GM21529 (cell line): ENCODE data around the gene MYO1E.
"Not testable (repeated sequence)": the region's sequence is repeated elsewhere in the genome, so short reads cannot be mapped to it uniquely, and the experiment has no call there.

Experiments
- ATAC-seq: cut with Tn5 transposase; IDR thresholded peaks from one replicate; pipeline ENCODE4 v1.9.1; 2021; ENCODE audit not compliant: unreplicated experiment

MYO1E gene

DNA sequence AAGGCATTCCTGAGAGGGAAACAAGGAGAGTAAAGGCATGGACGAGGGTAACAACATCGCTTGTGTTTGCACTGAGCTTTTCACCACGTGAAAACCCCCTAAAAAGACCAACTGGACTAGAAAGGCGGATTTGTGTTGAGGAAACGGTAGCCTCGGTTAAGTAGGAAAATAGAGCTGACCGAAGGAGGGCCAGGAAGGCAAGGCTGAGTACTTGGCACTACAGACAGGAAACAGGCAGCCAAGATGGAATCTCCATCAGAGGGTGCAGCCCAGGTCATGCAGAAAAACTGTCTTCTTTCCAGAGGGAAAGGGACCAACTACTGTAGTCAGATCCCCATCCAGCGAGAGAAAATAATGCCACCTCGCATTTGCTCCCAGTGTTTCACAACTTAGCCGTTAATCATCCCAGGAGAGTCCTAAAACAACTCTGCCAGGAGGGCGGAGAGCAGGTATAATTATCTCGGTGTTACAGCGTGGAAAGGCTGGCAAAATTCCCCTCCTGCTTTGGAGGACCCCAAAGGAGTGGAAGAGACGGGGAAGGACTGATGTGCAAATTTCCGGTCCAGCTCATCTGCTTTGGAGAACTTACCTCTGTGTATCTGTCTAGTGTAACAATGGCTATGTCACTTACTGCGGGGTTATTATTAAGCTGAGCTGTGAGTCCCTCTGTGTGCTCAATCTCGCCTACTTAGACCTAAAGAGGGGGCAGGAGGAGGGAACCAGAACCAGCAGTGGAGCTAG is 77.2 kb downstream of the MYO1E start:
- ATAC-seq, result no peak

DNA sequence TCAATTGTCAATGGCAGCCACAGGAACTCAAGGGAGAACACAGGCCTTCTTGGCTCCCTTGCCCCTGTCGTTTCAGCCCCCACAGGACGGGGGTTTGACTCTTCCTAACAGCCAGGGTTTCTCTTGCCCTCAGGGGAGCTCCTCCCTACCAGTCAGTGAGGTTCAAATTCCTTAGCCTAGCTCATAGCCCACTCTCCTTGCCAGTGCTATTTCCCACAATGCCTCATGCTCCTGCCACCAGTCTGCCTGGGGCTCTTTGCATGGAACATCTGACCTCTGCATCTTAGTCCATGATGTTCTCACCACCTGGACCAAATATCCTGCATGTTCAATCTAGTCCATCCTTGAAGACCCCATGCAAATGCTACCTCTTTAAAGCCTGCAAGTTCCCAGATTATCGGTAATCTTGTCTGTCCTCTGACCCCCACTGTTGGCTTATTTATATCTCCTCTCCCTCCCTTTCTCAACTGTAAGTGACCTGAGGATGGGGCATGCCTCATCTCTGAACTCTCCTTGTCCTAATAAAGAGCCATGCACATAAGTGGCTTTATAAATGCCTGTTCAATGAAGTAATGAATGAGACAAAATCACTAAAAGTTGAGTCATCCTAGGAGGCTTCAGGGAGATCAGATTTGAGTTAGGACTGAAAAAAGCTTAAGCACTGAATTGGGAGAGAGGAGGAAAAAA is 78.0 kb downstream of the MYO1E start:
- no peak for ATAC-seq

DNA sequence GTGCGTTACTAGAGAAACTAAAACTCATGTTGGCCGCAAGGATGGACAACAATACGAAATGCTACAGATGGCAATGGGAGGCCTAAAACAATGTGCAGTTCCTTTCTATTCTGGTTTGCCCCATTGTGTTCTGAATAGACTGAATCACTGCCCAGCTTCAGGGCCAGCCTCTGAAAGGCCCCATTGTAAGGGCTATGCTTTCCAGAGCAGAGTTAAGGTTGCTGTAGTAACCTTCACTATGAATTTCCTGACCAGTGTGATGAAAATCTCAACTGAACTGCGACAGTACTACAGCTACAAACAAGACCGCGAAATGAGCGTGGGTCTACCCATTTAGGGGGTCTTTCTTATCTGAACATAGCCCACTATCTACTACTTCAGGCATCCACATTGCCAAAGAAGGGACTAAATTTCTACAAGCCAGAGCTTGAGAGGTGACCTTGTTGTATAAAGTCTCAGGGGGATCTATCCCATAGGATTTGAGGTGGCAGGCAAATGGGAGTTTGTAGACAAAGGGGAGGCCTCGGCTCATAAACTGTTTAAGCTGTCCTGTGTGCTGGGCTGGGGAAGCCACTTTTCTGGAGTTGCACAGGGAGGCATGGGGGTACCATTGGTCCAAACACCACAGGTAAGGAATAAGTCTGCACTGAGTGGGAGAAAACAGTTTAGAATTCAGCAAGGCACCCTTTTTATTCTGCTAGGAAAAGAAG is 80.1 kb downstream of the MYO1E start:
- ATAC-seq, result no peak

DNA sequence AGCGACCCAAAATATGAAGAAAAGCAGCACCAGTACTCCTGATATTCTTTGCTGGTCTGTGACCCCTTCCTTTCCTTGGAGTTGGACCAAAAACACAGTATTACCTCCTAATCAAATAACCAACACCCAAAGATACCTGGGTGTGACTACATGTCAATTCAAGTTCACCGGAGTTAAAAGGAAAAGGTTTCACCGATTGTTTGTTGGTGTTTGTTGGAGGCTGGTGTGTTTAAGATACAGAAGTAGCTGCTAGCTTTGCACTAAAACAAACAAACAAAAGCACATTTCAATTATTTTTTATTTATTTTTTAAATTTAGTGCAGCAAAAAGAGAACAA is 81.5 kb downstream of the MYO1E start:
- no peak for ATAC-seq

DNA sequence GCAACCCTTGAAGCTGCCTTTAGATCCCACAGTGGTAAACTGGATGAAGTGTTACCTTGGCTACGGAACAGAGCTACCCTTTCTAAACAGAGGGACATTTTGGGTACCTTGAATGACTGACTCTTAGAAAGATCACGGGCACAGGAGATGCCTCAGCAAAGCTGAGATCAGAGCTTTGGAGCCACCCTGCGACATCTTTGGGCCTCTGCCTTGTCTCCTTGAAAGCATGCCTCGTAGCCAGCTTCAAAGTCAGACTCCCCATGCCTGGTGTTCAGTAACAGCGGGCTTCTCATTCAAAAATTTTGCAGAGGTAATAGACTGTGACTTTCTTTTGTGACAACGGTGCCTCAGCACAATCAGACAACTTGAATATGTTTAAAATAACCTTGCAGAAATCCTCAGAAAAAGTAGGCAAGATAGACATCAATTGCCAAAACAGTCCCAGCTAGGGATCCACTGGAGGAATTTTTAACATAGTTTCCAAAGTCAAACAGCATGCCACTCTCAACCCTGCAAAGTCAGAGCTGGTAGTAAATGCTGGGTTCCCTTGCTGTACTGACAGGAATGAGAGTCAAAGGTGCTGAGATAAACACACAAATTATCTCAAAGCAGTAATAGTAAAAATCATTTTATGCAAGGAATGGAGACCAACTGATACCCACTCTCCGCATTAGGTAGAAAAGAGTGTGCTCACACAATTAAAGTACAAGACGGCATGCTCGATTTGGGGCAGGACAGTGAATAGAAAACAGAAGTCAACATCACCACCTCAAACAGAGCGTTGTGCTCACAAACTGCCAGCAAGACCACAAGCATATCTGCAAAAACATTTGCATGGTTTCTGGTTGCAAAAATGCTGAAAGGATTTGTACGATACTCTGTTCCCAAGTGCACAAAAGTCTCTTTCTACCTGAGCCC is 82.1 kb downstream of the MYO1E start:
- peak; percentile 46 for ATAC-seq

DNA sequence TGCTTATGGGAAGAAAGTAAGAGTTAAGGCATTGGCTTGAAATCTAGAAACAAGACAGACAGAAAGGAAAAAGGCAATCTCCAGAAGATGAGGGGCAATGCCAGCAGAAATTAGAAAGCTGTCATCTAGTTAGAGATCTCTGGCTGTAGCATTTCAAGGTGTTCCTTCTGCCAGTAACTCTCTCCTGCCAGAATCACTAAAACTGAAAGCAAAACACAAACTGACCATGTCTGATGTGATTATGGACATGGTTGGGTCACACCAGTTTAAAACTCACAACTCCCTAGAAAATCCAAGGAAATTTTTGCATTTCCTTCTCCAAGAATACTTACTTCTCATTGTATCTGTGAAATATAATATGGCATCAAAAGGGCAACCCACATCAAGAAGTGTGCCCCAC is 83.1 kb downstream of the MYO1E start:
- no peak for ATAC-seq

DNA sequence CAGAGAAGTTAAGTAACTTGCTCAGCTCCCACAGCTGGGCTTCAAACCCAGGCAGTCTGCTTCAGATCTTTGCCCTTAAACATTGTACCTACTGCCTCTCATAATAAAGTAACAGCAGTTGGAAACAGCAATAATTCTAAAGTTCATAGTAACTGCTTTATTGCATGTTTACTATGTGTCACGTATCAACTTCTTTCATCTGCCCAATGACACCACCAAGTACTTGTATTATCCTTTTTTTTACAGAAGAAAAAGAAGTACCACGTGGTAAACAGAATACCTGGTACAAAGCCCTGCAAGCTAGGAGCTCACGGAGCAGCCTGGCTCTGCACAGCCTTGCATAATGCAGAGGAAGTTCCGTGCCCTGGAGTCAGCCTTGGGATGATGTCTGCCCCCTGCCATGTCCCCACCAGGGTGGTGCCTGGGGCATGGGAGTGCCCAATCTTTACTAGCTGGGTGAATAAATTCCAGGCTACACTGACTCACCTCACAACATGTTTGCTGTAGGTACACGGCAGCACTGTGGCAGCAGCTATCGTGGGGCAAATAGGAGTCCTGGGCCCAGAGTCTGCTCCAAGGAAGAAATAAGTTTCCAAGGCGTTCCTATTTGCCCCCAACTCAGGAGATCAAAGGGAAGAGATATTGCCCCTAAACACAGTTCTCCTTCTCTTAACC is 88.8 kb downstream of the MYO1E start:
- ATAC-seq, result no peak

DNA sequence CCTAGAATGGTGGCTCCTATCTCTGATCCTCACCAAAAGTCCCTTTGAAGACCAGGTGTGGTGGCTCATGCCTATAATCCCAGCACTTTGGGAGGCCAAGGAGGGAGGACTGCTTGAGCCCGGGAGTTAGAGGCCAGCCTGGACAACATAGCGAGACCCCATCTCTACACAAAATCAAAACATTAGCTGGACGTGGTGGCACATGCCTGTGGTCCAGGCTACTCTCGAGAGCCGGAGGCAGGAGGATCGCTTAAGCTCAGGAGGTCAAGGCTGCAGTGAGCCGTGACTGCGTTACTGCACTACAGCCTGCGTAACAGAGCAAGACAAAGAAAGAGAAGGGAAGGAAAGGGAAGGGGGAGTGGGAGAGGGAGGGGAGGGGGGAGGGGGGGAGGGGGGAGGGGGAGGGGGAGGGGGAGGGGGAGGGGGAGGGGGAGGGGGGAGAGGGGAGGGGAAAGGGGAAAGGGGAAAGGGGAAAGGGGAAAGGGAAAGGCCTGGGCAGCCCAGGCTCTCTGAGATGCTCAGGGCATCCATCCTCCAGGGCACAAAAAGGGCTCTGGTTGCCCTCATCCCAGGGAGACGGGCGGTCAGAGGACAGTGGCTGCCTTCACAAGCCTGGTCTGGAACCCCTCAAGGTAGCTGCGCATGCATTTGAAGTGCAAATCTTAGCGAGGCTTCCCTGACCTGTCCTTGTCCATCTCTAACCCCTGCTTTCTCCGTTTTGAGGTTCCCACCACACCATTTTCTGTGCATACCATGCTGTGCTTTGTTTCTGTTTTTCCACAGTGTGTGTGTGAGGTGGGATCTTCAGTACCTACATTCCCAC is 89.9 kb downstream of the MYO1E start:
- no peak for ATAC-seq

DNA sequence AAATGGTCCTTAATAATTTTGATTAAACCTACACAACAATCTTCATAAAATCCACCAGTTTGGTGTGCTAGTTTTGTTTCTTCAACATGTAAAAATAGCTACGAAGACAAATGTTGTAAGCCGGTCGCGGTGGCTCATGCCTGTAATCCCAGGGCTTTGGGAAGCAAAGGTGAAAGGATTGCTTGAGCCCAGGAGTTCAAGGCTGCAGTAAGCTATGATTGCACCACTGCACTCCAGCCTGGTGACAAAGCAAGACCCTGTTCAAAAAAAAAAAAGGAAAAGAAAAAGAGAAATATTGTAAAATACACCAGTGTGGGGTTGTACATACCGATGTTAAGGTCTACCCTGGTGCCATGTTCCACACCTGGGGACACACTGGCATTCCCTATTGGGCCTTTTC is 91.0 kb downstream of the MYO1E start:
- ATAC-seq, result no peak

DNA sequence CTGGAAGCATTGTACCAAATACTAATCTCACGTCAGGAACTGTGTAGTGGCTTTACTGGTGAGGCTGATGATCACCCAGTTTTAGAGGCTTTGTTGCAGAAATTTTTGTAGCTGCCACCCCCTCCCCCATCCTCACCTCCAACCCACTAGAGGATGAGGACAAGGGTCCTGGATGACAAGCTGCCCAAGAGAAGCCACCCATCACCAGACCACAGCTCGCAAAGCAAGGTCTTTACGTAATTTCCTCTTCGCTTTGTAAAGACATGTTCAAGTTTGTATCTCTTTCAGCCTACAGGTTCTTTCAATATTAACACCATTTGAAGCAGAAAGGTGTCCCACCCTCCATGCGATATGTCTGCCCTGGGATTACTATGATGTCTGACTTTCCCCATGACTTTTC is 91.8 kb downstream of the MYO1E start:
- no peak for ATAC-seq

DNA sequence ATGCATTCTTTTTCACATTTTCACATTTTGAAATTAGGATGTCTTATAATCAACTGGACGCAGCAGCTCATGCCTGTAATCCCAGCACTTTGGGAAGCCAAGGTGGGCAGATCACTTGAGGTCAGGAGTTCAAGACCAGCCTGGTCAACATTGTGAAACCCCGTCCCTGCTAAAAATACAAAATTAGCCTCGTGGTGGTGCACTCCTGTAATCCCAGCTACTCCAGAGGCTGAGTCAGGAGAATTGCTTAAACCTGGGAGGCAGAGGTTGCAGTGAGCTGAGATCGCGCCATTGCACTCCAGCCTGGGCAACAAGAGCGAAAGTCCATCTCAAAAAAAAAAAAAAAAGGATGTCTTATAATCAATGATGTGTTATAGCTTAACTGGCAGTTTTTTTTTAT is 92.4 kb downstream of the MYO1E start:
- not testable (repeated sequence) for ATAC-seq

DNA sequence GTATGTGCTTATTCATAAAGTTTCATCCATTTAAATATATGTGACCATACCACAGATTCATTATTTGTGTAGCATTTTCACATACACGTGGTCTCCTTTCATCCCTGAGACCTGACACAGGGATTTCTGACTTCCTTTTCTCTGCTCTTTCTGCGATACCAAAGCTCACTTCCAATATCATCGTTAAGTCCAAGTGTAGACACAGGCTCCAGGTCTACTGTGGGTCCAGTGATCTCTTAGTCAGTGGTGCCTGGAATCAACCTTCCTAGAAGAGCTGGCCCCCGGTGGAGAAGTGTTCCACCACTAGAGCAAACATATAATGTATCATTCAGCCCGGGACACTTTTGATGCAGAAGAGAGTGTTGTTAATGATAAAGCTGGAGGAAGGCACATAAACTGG is 93.6 kb downstream of the MYO1E start:
- ATAC-seq, result no peak

DNA sequence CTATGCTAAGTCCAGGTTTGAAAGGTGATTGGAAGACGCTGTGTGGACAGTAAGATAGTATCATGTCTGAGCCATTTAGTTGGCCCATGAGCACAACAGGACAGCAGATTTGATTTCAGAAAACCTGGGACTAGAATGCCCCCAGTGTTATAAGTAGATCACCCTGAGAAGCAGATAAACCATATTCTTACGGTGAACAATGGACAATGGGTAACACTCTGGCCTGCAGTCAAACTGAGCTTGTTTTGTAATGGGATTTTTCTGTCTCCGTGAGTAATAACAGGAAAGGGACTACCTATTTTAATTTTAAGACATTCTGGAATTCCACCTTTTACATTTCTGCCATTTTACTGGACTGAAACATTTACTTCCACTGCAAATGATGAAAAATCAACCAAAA is 94.6 kb downstream of the MYO1E start:
- no peak for ATAC-seq

DNA sequence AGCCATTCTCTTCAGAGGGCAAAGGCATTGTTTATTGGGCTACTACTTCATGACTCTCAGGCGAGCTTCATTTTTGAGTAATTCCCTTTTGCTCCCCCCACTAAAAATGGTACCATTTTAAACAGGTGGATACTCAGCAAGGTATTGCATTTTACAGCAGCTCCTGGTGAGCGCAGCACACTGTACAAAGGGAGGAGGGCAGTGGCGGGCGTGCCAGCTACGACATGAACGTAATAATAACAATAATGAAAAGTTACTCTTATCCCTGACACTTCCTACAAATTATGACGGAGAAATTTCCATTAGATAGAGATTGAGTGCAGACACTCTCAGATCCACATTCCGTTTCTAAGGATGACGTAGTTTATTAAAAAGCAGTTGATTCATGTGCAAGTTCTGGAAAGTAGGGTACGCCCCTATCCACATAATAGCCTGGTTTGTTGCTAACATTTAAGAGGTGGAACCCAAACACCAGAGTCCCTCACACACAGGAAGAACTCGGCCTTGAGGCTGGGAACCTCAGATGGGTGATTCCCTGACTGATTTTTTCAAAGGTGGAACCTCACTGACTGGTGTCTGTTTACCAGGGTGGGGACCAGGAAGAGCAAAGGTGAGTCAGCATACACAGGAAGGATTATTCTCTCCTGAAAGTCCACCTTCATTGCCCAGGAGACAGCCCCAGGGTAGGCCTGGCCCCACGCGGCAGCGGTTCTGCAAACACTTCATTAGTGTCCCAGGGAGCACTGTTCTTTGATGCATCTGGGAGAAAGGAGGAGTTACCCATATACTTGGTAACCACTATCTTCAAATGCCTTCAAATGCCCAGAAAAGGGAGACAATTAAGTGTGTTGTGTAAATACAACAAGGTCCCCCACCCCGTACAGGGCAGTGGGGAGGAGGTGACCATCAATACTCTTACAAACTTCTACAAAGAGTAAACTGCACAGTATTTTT is 96.2 kb downstream of the MYO1E start:
- ATAC-seq, result no peak

DNA sequence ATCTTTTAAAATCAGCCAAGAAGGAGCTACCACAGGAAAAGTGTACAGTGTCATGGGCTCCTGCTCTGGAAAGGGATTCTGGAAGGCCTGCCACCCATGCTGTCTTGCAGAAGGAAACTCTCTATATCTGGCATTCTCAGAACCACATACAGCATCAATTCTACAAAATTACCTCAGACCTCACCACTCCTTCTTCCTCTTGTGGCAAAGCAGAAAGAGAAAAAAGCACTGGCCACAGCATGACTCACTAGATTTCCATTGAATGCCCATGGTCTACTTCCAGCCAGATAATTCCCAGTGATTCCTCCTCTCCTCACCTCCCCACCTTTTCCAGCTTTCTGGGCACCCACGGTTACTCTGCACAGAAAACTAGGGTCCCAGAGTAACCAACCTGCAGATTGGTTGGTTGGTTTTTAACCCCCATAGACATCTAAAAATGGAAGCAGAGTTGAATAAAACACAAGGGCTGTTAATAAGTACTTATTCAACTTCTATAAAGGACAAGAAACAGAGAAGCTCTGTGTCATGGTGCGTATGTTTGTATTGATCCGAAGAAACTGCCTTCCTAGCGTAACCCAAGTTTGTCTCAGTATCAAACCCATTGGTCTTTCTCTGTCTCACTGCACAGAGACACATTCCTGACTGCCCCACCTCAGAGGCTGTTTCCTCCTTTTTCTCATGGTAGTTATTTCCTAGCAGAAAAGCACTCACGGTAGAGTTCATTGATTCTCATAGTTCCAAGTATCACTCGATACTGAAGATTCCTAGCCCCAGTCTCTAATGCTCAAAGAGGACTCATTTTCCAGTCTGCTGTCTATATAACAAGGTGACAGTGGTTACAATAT is 98.3 kb downstream of the MYO1E start:
- no peak for ATAC-seq

DNA sequence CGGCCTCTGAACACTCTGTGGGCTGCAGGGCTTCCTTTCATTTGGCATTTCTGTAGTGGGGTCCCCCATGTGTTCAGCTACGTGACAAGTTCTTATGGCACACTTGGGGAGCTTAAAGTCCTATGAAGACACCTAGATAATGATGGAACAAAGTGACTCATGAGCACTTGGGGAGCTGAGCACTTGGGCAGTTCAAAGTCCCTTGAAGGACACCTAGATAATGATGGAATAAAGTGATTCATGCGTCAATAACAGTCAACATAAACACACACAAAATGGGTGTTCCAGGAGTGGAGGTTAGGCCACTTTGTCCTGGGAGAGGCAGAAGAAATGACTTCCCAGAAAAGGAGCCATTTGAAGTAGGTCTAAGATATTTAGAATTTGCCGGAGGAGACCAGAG is 99.4 kb downstream of the MYO1E start:
- no peak for ATAC-seq

DNA sequence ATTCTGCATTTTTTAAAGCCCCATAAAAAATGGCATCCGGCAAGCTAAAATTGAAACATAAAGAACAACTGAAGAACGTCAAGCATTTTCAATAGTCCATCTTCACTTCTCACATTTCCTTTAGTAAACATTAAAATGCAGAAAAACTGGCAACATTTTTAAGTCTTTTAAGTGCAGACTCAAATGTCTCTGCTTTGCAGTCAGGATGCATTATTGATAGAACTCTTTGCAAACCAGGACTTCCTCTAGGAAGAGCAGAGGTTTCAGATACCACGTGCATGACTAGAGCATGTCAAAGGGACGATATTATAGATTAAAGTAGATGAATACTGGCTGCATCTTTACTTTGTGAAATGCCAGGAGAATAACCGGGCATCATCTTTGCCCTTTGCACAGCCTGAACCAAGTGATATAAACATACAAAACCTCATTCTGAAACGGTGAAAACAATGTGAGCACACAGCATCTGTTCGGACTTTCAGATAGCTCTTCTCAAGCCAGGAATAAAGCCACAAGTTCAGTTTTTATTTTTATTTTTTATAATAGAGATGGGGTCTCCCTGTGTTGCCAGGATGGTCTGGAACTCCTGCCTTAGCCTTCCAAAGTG is 101.0 kb downstream of the MYO1E start:
- no peak for ATAC-seq
